ENCODE results near the gene UBD.

GRCh38 chr6:29590218-29590808 lies 30.8 kb upstream of the UBD start:
- TF ChIP-seq, protein P1, sequence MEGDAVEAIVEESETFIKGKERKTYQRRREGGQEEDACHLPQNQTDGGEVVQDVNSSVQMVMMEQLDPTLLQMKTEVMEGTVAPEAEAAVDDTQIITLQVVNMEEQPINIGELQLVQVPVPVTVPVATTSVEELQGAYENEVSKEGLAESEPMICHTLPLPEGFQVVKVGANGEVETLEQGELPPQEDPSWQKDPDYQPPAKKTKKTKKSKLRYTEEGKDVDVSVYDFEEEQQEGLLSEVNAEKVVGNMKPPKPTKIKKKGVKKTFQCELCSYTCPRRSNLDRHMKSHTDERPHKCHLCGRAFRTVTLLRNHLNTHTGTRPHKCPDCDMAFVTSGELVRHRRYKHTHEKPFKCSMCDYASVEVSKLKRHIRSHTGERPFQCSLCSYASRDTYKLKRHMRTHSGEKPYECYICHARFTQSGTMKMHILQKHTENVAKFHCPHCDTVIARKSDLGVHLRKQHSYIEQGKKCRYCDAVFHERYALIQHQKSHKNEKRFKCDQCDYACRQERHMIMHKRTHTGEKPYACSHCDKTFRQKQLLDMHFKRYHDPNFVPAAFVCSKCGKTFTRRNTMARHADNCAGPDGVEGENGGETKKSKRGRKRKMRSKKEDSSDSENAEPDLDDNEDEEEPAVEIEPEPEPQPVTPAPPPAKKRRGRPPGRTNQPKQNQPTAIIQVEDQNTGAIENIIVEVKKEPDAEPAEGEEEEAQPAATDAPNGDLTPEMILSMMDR (optimal IDR thresholded peaks at IDR 0.05 in 1 of 3, IDR thresholded peaks at IDR 0.05 in 1 of 3, conservative IDR thresholded peaks at IDR 0.05 in 1 of 3; ENCODE audit: extremely low read depth in 1 of 3, insufficient read depth in 2 of 3, low read length in 3 of 3), result no peak
- TF ChIP-seq EZH2 (IDR thresholded peaks at IDR 0.05; ENCODE audit: low read length), result no peak

Measured in keratinocyte (primary cell).